CD4-positive, CD25-positive, alpha-beta regulatory T cell (primary cell): ENCODE results near the gene BSG. TPM values are rescaled to one million over a fixed set of nuclear protein-coding genes. Genes with fewer than 3 reads are reported as not detected.

Source experiments
- ATAC-seq, 2 donors: fragments of 150-1000 bp; cut with Tn5 transposase; one replicate each; pipeline ENCODE4 v1.10.0; 2021; ENCODE audit warnings: low read depth in 2 of 2, moderate number of reproducible peaks in 2 of 2, moderate library complexity in 1 of 2
- DNase-seq, 3 donors: peaks; one replicate each; pipeline versions ENCODE4 v3.0.0 to v3.0.0-alpha.2; 2012 to 2022; ENCODE audit warnings: mixed read lengths in 1 of 3
- H3K27ac ChIP-seq: one replicate; pipeline ENCODE4 v1.7.0; 2013; ENCODE audit warnings: mild to moderate bottlenecking, low read length; ENCODE audit not compliant: insufficient read depth, poor library complexity, severe bottlenecking
- H3K27me3 ChIP-seq: one replicate; pipeline ENCODE4 v1.7.0; 2013; ENCODE audit warnings: low read length; ENCODE audit not compliant: control insufficient read depth, insufficient read depth
- H3K36me3 ChIP-seq: one replicate; pipeline ENCODE4 v1.7.0; 2013; ENCODE audit warnings: mild to moderate bottlenecking, low read length, moderate library complexity; ENCODE audit not compliant: control insufficient read depth, insufficient read depth
- H3K4me1 ChIP-seq: 2 replicates; pipeline ENCODE4 v1.7.0; 2013; ENCODE audit warnings: mild to moderate bottlenecking, low read length; ENCODE audit not compliant: insufficient read depth, control insufficient read depth, poor library complexity, severe bottlenecking
- H3K4me3 ChIP-seq: one replicate; pipeline ENCODE4 v1.7.0; 2013; ENCODE audit warnings: low read depth, mild to moderate bottlenecking, low read length, moderate library complexity
- H3K9me3 ChIP-seq, 2 experiments: 1 replicate in 1 of 2; 2 replicates in 1 of 2; pipeline ENCODE4 v1.7.0; 2013; ENCODE audit warnings: low read length in 2 of 2, mild to moderate bottlenecking in 1 of 2, moderate library complexity in 1 of 2; ENCODE audit not compliant: control insufficient read depth in 2 of 2
- H3K27ac Mint-ChIP-seq, 3 donors: one replicate each; pipeline ENCODE4 v1.8.0; 2020 to 2022; ENCODE audit warnings: mild to moderate bottlenecking in 3 of 3, mixed read lengths in 3 of 3, moderate library complexity in 2 of 3
- H3K27me3 Mint-ChIP-seq: one replicate; pipeline ENCODE4 v1.8.0; 2022; ENCODE audit warnings: mild to moderate bottlenecking, mixed read lengths
- H3K36me3 Mint-ChIP-seq: one replicate; pipeline ENCODE4 v1.8.0; 2020; ENCODE audit warnings: mixed read lengths
- H3K4me1 Mint-ChIP-seq, 4 donors: one replicate each; pipeline ENCODE4 v1.8.0; 2020 to 2022; ENCODE audit warnings: mixed read lengths in 4 of 4, mild to moderate bottlenecking in 1 of 4
- H3K4me3 Mint-ChIP-seq, 4 donors: one replicate each; pipeline ENCODE4 v1.8.0; 2020 to 2022; ENCODE audit warnings: mild to moderate bottlenecking in 4 of 4, mixed read lengths in 4 of 4, moderate library complexity in 3 of 4
- H3K9me3 Mint-ChIP-seq, 7 donors: one replicate each; pipeline ENCODE4 v1.8.0; 2020 to 2022; ENCODE audit warnings: mixed read lengths in 7 of 7, mild to moderate bottlenecking in 3 of 7, moderate library complexity in 2 of 7
- polyA plus RNA-seq, 4 donors: library from polyadenylated mRNA; unstranded; fragments of 300-500 nt; fragmentation: Illumina TruSeq; gene quantifications; one replicate each; pipeline ENCODE4 v1.2.3, GENCODE V29; 2021
- total RNA-seq: library from RNA; stranded (reverse); gene quantifications from one replicate; pipeline ENCODE4 v1.2.3, GENCODE V29; 2022

BSG gene
- 132 TPM for total RNA-seq
- polyA plus RNA-seq = 100 to 1,000 TPM; 282 to 338 (median 300) TPM

DNA sequence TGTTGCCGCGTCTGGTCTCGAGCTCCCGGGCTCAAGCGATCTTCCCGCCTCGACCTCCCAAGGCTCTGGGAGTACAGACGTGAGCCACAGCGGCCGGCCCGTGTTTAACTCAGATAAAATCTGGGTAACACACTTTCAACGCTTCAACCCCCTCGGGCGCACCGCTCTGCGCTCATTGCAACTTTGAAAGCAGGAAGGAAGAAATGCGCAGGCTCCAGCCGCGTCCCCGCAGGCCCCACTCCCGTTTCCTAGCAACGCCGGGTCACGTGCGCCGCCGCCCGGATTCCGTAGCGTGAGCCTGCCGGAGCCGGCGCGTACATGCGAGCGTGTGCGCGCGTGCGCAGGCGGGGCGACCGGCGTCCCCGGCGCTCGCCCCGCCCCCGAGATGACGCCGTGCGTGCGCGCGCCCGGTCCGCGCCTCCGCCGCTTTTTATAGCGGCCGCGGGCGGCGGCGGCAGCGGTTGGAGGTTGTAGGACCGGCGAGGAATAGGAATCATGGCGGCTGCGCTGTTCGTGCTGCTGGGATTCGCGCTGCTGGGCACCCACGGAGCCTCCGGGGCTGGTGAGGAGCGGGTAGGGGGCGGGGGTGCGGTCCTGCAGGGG lies at the start of gene BSG:
TSS of gene BSG (plus strand) at position 457 of the 603 bp plus-strand sequence. CDS start at position 496, 39 bp downstream.
- peak; percentile 87 to 90 for ATAC-seq
- Histone ChIP-seq H3K9me3 (no peaks in the 10 kb centered on the region), H3K27me3 (no peaks in the 10 kb centered on the region), H3K4me1 (peaks cover 40% of the 10 kb centered on the region), H3K4me3 (peak within 1 kb of the TSS; percentile 84), H3K27ac (peak within 1 kb of the TSS; percentile 94), H3K36me3 (no peaks in the 10 kb centered on the region)
- H3K36me3 Mint-ChIP-seq = no peaks in the 10 kb centered on the region
- peaks cover 0 to 47% (median 18%) of the 10 kb centered on the region in 4 donors for H3K4me1 Mint-ChIP-seq
- peak; percentile 98 for DNase-seq
- peaks cover 9% of the 10 kb centered on the region for H3K27me3 Mint-ChIP-seq
- peak within 1 kb of the TSS; percentile 92 to 99 (median 95) for H3K4me3 Mint-ChIP-seq
- H3K9me3 Mint-ChIP-seq = peaks cover 0 to 4% (median 0%) of the 10 kb centered on the region in 7 donors
- H3K27ac Mint-ChIP-seq = peak within 1 kb of the TSS; percentile 94 to 99 (median 98)

DNA sequence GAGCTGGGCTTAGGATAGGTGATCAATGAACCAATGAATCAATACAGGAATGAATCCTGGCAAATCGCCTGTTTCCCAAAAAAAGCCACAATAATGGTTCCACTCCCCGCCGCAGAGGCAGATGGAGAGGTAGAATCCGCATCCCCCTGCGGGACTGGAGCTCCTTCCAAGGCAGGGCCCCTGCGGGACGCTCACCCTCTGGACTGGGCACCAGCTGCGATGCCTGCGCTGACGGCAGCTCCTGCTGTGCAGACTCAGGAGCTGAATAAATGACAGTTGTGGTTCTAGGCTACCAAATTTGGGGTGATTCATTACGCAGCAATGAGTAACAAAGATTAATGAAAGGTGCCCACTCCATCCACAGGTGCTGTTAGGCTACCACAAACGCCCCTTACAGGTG lies 49.7 kb upstream of the BSG start:
- H3K9me3 ChIP-seq = no peaks in the 10 kb centered on the region
- Mint-ChIP-seq H3K9me3 (no peaks in the 10 kb centered on the region), H3K4me3 (peak overlapping the region in 1 of 4 donors; percentile 27), H3K27ac (no peak overlapping the region), H3K27me3 (peaks cover 4% of the 10 kb centered on the region), H3K4me1 (peaks cover 0 to 5% (median 0%) of the 10 kb centered on the region in 4 donors), H3K36me3 (no peaks in the 10 kb centered on the region)
- ATAC-seq = no peak
- H3K27me3 ChIP-seq = no peaks in the 10 kb centered on the region
- no peaks in the 10 kb centered on the region for H3K36me3 ChIP-seq
- H3K27ac ChIP-seq = no peak overlapping the region
- no peak for DNase-seq
- H3K4me1 ChIP-seq = peaks cover 12% of the 10 kb centered on the region
- no peak overlapping the region for H3K4me3 ChIP-seq

DNA sequence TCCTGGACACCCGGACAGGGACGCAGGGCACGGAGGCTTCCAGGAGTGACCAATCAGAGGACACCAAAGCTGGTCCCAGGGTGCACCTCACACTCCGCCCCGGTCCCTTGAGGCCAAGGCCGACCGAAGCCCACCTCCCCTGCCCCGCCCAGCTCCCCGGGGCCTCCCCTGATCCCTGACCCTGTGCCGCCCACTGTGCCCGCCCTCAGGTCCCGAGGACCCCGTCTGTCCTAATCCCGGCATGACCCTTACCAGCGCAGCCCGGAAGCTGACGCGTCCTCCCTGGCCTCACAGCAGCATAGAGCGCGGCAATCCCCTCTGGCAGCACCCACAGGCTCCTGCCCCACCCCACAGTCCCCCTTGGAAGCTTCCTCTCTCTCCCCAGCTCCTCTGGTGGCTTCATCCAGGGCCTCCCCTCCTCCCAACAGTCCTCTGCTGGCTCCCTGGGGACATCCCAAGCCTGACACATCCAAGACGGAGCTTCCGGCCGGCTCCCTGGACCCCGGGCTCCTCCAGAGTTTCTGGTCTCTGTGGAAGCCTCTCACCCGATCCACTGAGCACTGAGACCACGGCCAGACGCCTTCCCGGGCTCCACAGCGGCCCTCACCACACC lies 48.2 kb upstream of the BSG start:
- H3K36me3 Mint-ChIP-seq = no peaks in the 10 kb centered on the region
- no peak overlapping the region for H3K27ac ChIP-seq
- peaks cover 4% of the 10 kb centered on the region for H3K27me3 Mint-ChIP-seq
- H3K36me3 ChIP-seq = no peaks in the 10 kb centered on the region
- peaks cover 0 to 10% (median 0%) of the 10 kb centered on the region in 4 donors for H3K4me1 Mint-ChIP-seq
- no peak for ATAC-seq
- H3K27me3 ChIP-seq = no peaks in the 10 kb centered on the region
- no peak for DNase-seq
- H3K9me3 Mint-ChIP-seq = no peaks in the 10 kb centered on the region
- no peak overlapping the region for H3K27ac Mint-ChIP-seq
- no peaks in the 10 kb centered on the region for H3K9me3 ChIP-seq
- H3K4me3 ChIP-seq = no peak overlapping the region
- peaks cover 5% of the 10 kb centered on the region for H3K4me1 ChIP-seq
- H3K4me3 Mint-ChIP-seq = no peak overlapping the region

DNA sequence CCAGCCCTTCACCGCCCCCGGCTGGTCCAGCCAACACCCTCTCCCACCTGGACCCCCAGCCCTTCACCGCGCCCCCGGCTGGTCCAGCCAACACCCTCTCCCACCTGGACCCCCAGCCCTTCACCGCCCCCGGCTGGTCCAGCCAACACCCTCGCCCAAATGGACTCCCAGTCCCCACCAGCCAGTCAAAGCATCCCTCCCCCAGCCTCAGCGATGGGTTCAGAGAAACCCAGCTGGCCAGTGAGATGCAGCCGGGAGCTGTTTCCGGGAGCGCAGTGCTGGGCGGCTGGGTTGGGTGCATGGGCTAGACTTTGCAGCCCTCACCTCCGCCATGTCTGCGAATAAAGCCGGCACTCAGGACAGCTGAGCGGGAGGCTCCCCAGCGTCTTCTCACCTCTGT lies 47.4 kb upstream of the BSG start:
- no peak overlapping the region for H3K4me3 ChIP-seq
- no peaks in the 10 kb centered on the region for H3K9me3 ChIP-seq
- H3K27ac ChIP-seq = no peak overlapping the region
- H3K27ac Mint-ChIP-seq = no peak overlapping the region
- no peaks in the 10 kb centered on the region for H3K36me3 Mint-ChIP-seq
- no peak for DNase-seq
- no peaks in the 10 kb centered on the region for H3K36me3 ChIP-seq
- no peaks in the 10 kb centered on the region for H3K27me3 ChIP-seq
- H3K4me1 ChIP-seq = no peaks in the 10 kb centered on the region
- H3K9me3 Mint-ChIP-seq = no peaks in the 10 kb centered on the region
- ATAC-seq = no peak
- H3K4me3 Mint-ChIP-seq = peak overlapping the region in 1 of 4 donors; percentile 75
- peaks cover 0 to 11% (median 0%) of the 10 kb centered on the region in 4 donors for H3K4me1 Mint-ChIP-seq
- H3K27me3 Mint-ChIP-seq = peaks cover 4% of the 10 kb centered on the region

DNA sequence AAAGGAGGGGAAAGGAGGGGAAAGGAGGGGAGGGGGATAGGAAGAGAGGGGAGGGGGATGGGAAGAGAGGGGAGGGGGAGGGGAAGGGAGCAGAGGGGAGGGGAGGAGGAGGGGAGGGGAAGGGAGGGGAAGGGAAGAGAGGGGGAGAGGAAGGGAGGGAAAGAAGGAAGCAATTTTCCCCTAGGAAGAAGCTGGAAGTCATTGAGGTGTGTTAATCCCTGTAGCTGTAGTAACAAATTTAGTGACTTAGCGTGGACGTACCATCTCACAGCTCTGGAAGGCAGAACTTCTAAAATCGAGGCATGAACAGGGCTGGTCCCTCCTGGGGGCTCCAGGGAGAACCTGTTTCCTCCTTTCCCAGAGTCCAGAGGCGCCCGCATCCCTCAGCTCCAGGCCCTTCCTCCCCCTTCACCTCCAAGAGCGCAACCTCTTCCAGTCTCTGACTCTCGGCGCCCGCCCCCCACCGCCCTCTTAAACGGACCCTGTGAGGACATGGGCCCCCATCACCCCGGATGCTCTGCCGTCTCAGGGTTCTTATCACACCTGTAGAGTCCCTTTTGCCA lies 46.5 kb upstream of the BSG start:
- no peaks in the 10 kb centered on the region for H3K27me3 ChIP-seq
- Mint-ChIP-seq H3K27ac (no peak overlapping the region), H3K4me3 (peak overlapping the region in 2 of 4 donors; percentile 21 to 75), H3K27me3 (peaks cover 4% of the 10 kb centered on the region), H3K4me1 (peaks cover 0 to 11% (median 0%) of the 10 kb centered on the region in 4 donors), H3K36me3 (no peaks in the 10 kb centered on the region), H3K9me3 (no peaks in the 10 kb centered on the region)
- H3K4me1 ChIP-seq = peaks cover 5% of the 10 kb centered on the region
- H3K4me3 ChIP-seq = no peak overlapping the region
- H3K9me3 ChIP-seq = no peaks in the 10 kb centered on the region
- no peak for DNase-seq
- no peaks in the 10 kb centered on the region for H3K36me3 ChIP-seq
- no peak for ATAC-seq
- H3K27ac ChIP-seq = no peak overlapping the region

DNA sequence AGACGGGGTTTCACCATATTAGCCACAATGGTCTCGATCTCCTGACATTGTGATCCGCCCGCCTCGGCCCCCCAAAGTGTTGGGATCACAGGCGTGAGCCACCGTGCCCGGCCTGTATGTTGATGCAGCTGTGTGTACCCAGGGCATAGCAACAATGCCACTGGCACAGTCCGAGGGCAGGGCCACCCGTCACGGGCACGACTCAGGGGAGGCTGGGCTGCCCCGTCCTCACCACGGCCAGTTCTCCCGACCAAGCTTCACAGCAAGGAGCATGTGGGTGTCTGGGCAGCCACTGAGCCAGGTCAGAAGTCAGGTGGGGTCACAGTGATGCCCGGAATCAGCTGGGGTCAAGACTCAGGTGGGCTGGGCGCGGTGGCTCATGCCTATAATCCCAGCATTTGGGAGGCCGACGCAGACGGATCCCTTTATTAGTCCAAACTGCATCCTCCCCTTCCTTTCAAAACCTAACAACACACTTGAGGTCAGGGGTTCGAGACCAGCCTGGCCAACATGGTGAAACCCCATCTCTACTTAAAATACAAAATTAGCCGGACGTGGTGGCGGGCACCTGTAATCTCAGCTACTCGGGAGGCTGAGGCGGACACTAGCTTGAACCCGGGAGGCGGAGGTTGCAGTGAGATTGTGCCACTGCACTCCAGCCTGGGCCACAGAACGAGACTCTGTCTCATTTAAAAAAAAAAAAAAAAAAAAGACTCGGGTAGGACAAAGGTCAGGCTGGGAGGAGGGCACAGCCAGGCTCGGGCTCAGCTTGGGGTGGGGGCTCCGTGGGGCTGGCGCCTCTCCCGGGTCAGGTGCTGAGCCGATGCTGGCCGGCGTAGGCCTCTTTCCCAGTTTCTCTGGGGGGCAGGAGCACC lies 42.0 kb upstream of the BSG start:
- peak overlapping the region; percentile 82 for H3K27ac ChIP-seq
- Mint-ChIP-seq H3K27me3 (peaks cover 2% of the 10 kb centered on the region), H3K27ac (peak overlapping the region in 2 of 3 donors; percentile 65 to 88), H3K4me1 (peaks cover 0 to 25% (median 4%) of the 10 kb centered on the region in 4 donors), H3K36me3 (no peaks in the 10 kb centered on the region), H3K9me3 (no peaks in the 10 kb centered on the region), H3K4me3 (peak overlapping the region; percentile 78 to 91 (median 84))
- H3K27me3 ChIP-seq = no peaks in the 10 kb centered on the region
- H3K36me3 ChIP-seq = no peaks in the 10 kb centered on the region
- no peak overlapping the region for H3K4me3 ChIP-seq
- H3K4me1 ChIP-seq = peaks cover 23% of the 10 kb centered on the region
- H3K9me3 ChIP-seq = no peaks in the 10 kb centered on the region
- no peak for DNase-seq
- ATAC-seq = no peak

DNA sequence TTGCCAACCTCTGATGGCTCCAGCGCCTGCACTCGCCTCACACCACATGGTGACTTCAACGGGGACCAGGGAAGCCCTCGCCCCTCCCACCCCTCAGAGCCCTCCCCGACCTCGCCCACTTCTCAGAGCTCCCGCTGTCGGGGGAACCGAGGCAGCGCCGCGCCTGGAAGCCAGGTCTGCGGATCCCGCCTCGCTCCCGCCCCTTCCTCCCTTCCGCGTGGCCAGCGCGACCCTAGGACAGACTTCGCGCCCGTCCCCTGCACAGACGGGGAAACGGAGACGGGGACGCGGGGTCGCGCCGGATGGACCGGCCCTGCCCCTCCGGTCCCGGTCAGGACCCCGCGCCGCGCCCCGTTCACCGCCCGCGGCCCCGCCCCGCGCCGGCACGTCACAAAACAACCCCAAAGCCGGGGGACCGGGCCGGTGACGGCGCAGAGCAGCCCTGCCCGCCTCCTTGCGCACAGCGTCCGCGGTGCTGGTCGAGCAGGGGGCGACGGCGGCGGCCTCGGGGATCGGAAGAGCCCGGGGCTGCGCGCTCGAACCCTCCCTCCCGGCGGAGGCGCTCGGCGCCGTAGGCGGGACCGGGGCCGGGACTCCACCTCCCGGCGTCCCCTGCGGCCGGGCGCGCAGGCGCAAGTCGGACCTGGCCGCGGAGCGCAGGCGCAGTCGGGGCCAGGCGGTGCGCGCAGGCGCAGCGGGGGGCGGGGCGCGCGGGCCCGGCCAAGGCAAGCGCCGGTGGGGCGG lies 41.2 kb upstream of the BSG start:
- Mint-ChIP-seq H3K4me1 (peaks cover 0 to 25% (median 4%) of the 10 kb centered on the region in 4 donors), H3K4me3 (peak overlapping the region; percentile 72 to 91 (median 84)), H3K36me3 (no peaks in the 10 kb centered on the region), H3K27me3 (no peaks in the 10 kb centered on the region), H3K9me3 (no peaks in the 10 kb centered on the region), H3K27ac (peak overlapping the region; percentile 32 to 69 (median 54))
- H3K27me3 ChIP-seq = no peaks in the 10 kb centered on the region
- H3K9me3 ChIP-seq = no peaks in the 10 kb centered on the region
- DNase-seq = peak; percentile 83 to 93 (median 85)
- peaks cover 2% of the 10 kb centered on the region for H3K36me3 ChIP-seq
- H3K4me1 ChIP-seq = peaks cover 23% of the 10 kb centered on the region
- peak overlapping the region; percentile 82 for H3K27ac ChIP-seq
- no peak overlapping the region for H3K4me3 ChIP-seq
- ATAC-seq = peak; percentile 75 to 80
